ENCODE data around the gene ZBTB17. TPM values are rescaled to one million over a fixed set of nuclear protein-coding genes. Genes with fewer than 3 reads are reported as not detected.

Gene ZBTB17
- total RNA-seq, 1 experiment from 2014 or later = 44.2 TPM

GRCh38 chr1:16020325-16020724, 44.4 kb upstream of the ZBTB17 start:
- no TSS peak for BruUV-seq (replicated peaks)
- Histone ChIP-seq H3K9me3 (ENCODE audit: low read length) (no peaks in the 10 kb centered on the region), H3K9me2 (replicated peaks; ENCODE audit: low read length) (no peaks in the 10 kb centered on the region), H3K9ac (ENCODE audit: low read length) (no peak overlapping the region), H3K27me3 (ENCODE audit: low read length) (no peaks in the 10 kb centered on the region), H3K36me3 (ENCODE audit: low read depth, low read length) (no peaks in the 10 kb centered on the region), H2AFZ (ENCODE audit: low read length) (no peak overlapping the region), H3K4me1 (ENCODE audit: insufficient read depth, low read length) (no peaks in the 10 kb centered on the region), H3K27ac (ENCODE audit: low read length) (no peak overlapping the region), H3K79me2 (ENCODE audit: low read length) (no peaks in the 10 kb centered on the region), H4K20me1 (ENCODE audit: low read length) (no peaks in the 10 kb centered on the region), H3K4me2 (ENCODE audit: low read length) (no peak overlapping the region), H3K4me3 (ENCODE audit: low read length) (no peak overlapping the region), H3F3A (ENCODE audit: low read length, unreplicated experiment) (no peaks in the 10 kb centered on the region)
- no peak for TF ChIP-seq CTCF (conservative IDR thresholded peaks at IDR 0.05; ENCODE audit: low read depth, low read length)
- TF ChIP-seq EZH2 (IDR thresholded peaks at IDR 0.05; ENCODE audit: low read length, unreplicated experiment) = no peak
- TF ChIP-seq EZH2phosphoT487 (IDR thresholded peaks at IDR 0.05; ENCODE audit: borderline replicate concordance, low read length) = no peak
- intact Hi-C loops (cut with micrococcal nuclease) = no loop called here
- ChIA-PET CTCF (no interaction called here), POLR2A (ENCODE audit: unreplicated experiment) (interaction anchor here (0.6 kb wide), 1 partner anchor 273 kb away, joined by 3 read pairs; no protein-coding TSS in a partner anchor)
- DNase-seq (no peak), ATAC-seq (no peak)

GRCh38 chr1:16019644-16020277, 43.9 kb upstream of the ZBTB17 start:
- no peak for TF ChIP-seq CTCF (conservative IDR thresholded peaks at IDR 0.05; ENCODE audit: low read depth, low read length)
- no peak for TF ChIP-seq EZH2 (IDR thresholded peaks at IDR 0.05; ENCODE audit: low read length, unreplicated experiment)
- no peak for TF ChIP-seq EZH2phosphoT487 (IDR thresholded peaks at IDR 0.05; ENCODE audit: borderline replicate concordance, low read length)
- Histone ChIP-seq H3K4me1 (ENCODE audit: insufficient read depth, low read length) (no peaks in the 10 kb centered on the region), H4K20me1 (ENCODE audit: low read length) (no peaks in the 10 kb centered on the region), H3K27ac (ENCODE audit: low read length) (no peak overlapping the region), H3K9me3 (ENCODE audit: low read length) (no peaks in the 10 kb centered on the region), H3K36me3 (ENCODE audit: low read depth, low read length) (no peaks in the 10 kb centered on the region), H2AFZ (ENCODE audit: low read length) (no peak overlapping the region), H3F3A (ENCODE audit: low read length, unreplicated experiment) (no peaks in the 10 kb centered on the region), H3K9ac (ENCODE audit: low read length) (no peak overlapping the region), H3K9me2 (replicated peaks; ENCODE audit: low read length) (no peaks in the 10 kb centered on the region), H3K4me3 (ENCODE audit: low read length) (no peak overlapping the region), H3K4me2 (ENCODE audit: low read length) (no peak overlapping the region), H3K27me3 (ENCODE audit: low read length) (no peaks in the 10 kb centered on the region), H3K79me2 (ENCODE audit: low read length) (no peaks in the 10 kb centered on the region)
- CTCF ChIA-PET = no interaction called here
- intact Hi-C loops (cut with micrococcal nuclease) = no loop called here
- ATAC-seq = no peak
- POLR2A ChIA-PET (ENCODE audit: unreplicated experiment) = no interaction called here
- BruUV-seq (replicated peaks) = no TSS peak
- no peak for DNase-seq

GRCh38 chr1:16018749-16019643, 43.1 kb upstream of the ZBTB17 start:
- Histone ChIP-seq H3K27me3 (ENCODE audit: low read length) (no peaks in the 10 kb centered on the region), H3K79me2 (ENCODE audit: low read length) (no peaks in the 10 kb centered on the region), H3K9me3 (ENCODE audit: low read length) (no peaks in the 10 kb centered on the region), H3K4me2 (ENCODE audit: low read length) (no peak overlapping the region), H3K27ac (ENCODE audit: low read length) (no peak overlapping the region), H3K9me2 (replicated peaks; ENCODE audit: low read length) (no peaks in the 10 kb centered on the region), H3K4me1 (ENCODE audit: insufficient read depth, low read length) (no peaks in the 10 kb centered on the region), H4K20me1 (ENCODE audit: low read length) (no peaks in the 10 kb centered on the region), H3K4me3 (ENCODE audit: low read length) (no peak overlapping the region), H3K36me3 (ENCODE audit: low read depth, low read length) (no peaks in the 10 kb centered on the region), H3K9ac (ENCODE audit: low read length) (no peak overlapping the region), H2AFZ (ENCODE audit: low read length) (no peak overlapping the region), H3F3A (ENCODE audit: low read length, unreplicated experiment) (no peaks in the 10 kb centered on the region)
- intact Hi-C loops (cut with micrococcal nuclease) = no loop called here
- no peak for DNase-seq
- TF ChIP-seq EZH2 (IDR thresholded peaks at IDR 0.05; ENCODE audit: low read length, unreplicated experiment) (no peak), EZH2phosphoT487 (IDR thresholded peaks at IDR 0.05; ENCODE audit: borderline replicate concordance, low read length) (no peak), CTCF (conservative IDR thresholded peaks at IDR 0.05; ENCODE audit: low read depth, low read length) (no peak)
- no peak for ATAC-seq
- BruUV-seq (replicated peaks) = no TSS peak
- ChIA-PET POLR2A (ENCODE audit: unreplicated experiment) (no interaction called here), CTCF (no interaction called here)

Measured in PC-3 (cell line).